Measurements from ENCODE around the gene HTR1D.
"Not testable (repeated sequence)": the region's sequence is repeated elsewhere in the genome, so short reads cannot be mapped to it uniquely, and the experiment has no call there.

Gene HTR1D

GRCh38 chr1:23216771-23217420 lies 406 bp downstream of the HTR1D start:
- DNase-seq, result peak; percentile 41

- DNase-seq, result no peak
Observed at GRCh38 chr1:23215751-23216449, 1.4 kb downstream of the HTR1D start.

GRCh38 chr1:23215291-23215690 lies 2.0 kb downstream of the HTR1D start:
- DNase-seq, result no peak

GRCh38 chr1:23214640-23215039 lies 2.7 kb downstream of the HTR1D start:
- DNase-seq, result no peak

- DNase-seq, result no peak
Observed at GRCh38 chr1:23211955-23212354, 5.3 kb downstream of the HTR1D start.

GRCh38 chr1:23210963-23211362 lies 6.3 kb downstream of the HTR1D start:
- no peak for DNase-seq

GRCh38 chr1:23210351-23210785 lies 6.9 kb downstream of the HTR1D start:
- DNase-seq, result no peak

- no peak for DNase-seq
Observed at GRCh38 chr1:23209770-23210169, 7.5 kb downstream of the HTR1D start.

- DNase-seq, result no peak
Observed at GRCh38 chr1:23208527-23208926, 8.8 kb downstream of the HTR1D start.

GRCh38 chr1:23207733-23208132 lies 9.6 kb downstream of the HTR1D start:
- not testable (repeated sequence) for DNase-seq

- DNase-seq, result no peak
Observed at GRCh38 chr1:23202263-23202749, 15.0 kb downstream of the HTR1D start.

- no peak for DNase-seq
Observed at GRCh38 chr1:23200883-23201282, 16.4 kb downstream of the HTR1D start.

GRCh38 chr1:23198373-23198772 lies 18.9 kb downstream of the HTR1D start:
- DNase-seq, result no peak

- DNase-seq, result no peak
Observed at GRCh38 chr1:23196627-23197328, 20.5 kb downstream of the HTR1D start.

GRCh38 chr1:23194119-23194984 lies 22.9 kb downstream of the HTR1D start:
- DNase-seq, result no peak

GRCh38 chr1:23193391-23194118 lies 23.7 kb downstream of the HTR1D start:
- no peak for DNase-seq

GRCh38 chr1:23191199-23191598 lies 26.1 kb downstream of the HTR1D start:
- no peak for DNase-seq

- not testable (repeated sequence) for DNase-seq
Observed at GRCh38 chr1:23188936-23189452, 28.3 kb downstream of the HTR1D start.

GRCh38 chr1:23188434-23188884 lies 28.8 kb downstream of the HTR1D start:
- no peak for DNase-seq

- no peak for DNase-seq
Observed at GRCh38 chr1:23187637-23188036, 29.7 kb downstream of the HTR1D start.

- no peak for DNase-seq
Observed at GRCh38 chr1:23185381-23185780, 31.9 kb downstream of the HTR1D start.
